Natural killer cell (primary cell): ENCODE measurements around the gene CARMIL3. TPM values are rescaled to one million over a fixed set of nuclear protein-coding genes. Genes with fewer than 3 reads are reported as not detected.
A peak's percentile ranks its signal among the peaks of the same experiment; 100 is the strongest.

Source experiments
- ATAC-seq, 3 donors: fragments of 150-1000 bp in 2 of 3; fragments of 200-7000 bp in 1 of 3; cut with Tn5 transposase; 1 replicate in 1 of 3; 2 replicates in 2 of 3; pipeline ENCODE4 v1.10.0; 2021; ENCODE audit warnings: mild to moderate bottlenecking in 2 of 3, moderate library complexity in 2 of 3
- DNase-seq, 2 donors: peaks; one replicate each; pipeline versions ENCODE4 v3.0.0 to v3.0.0-alpha.2; 2013 to 2021; ENCODE audit warnings: mixed read lengths in 1 of 2
- H3K27ac ChIP-seq: one replicate; pipeline ENCODE4 v1.5.1; 2013; ENCODE audit warnings: mild to moderate bottlenecking, low read length
- H3K27me3 ChIP-seq: one replicate; pipeline ENCODE4 v1.6.1; 2013; ENCODE audit warnings: low read length; ENCODE audit not compliant: control insufficient read depth, insufficient read depth
- H3K36me3 ChIP-seq: one replicate; pipeline ENCODE4 v1.6.1; 2013; ENCODE audit warnings: low read length; ENCODE audit not compliant: control insufficient read depth, insufficient read depth
- H3K4me1 ChIP-seq: one replicate; pipeline ENCODE4 v1.6.1; 2013; ENCODE audit warnings: low read length; ENCODE audit not compliant: control insufficient read depth, insufficient read depth
- H3K4me3 ChIP-seq: one replicate; pipeline ENCODE4 v1.5.1; 2013; ENCODE audit warnings: low read length
- H3K9me3 ChIP-seq: one replicate; pipeline ENCODE4 v1.6.1; 2013; ENCODE audit warnings: low read length; ENCODE audit not compliant: control insufficient read depth, insufficient read depth
- H3K27ac Mint-ChIP-seq, 2 donors: one replicate each; pipeline ENCODE4 v1.8.0; 2022; ENCODE audit warnings: mild to moderate bottlenecking in 2 of 2, mixed read lengths in 2 of 2, moderate library complexity in 1 of 2
- H3K27me3 Mint-ChIP-seq, 2 donors: one replicate each; pipeline ENCODE4 v1.8.0; 2022; ENCODE audit warnings: low read depth in 2 of 2, mixed read lengths in 2 of 2
- H3K36me3 Mint-ChIP-seq: one replicate; pipeline ENCODE4 v1.8.0; 2022; ENCODE audit warnings: mixed read lengths
- H3K4me1 Mint-ChIP-seq, 2 donors: one replicate each; pipeline ENCODE4 v1.8.0; 2022; ENCODE audit warnings: mixed read lengths in 2 of 2
- H3K4me3 Mint-ChIP-seq: one replicate; pipeline ENCODE4 v1.8.0; 2022; ENCODE audit warnings: mild to moderate bottlenecking, moderate library complexity, mixed read lengths
- H3K9me3 Mint-ChIP-seq, 2 donors: one replicate each; pipeline ENCODE4 v1.8.0; 2022; ENCODE audit warnings: mixed read lengths in 2 of 2
- CTCF ChIP-seq: fragments of 200-600 bp; IDR thresholded peaks from one replicate; pipeline ENCODE4 v1.8.0; 2022; ENCODE audit warnings: antibody characterized with exemption
- WGBS: methylation state at CpG from one replicate; pipeline ENCODE4 v1.1.7; 2013; ENCODE audit warnings: missing lambda C conversion rate; ENCODE audit not compliant: insufficient coverage; 5-methylcytosine and 5-hydroxymethylcytosine counted together
- intact Hi-C: fragments of 100-400 bp; cut with micrococcal nuclease; formaldehyde crosslinking; loops from one replicate; pipeline ENCODE4 v1.14.2; 2022
- total RNA-seq, 4 donors: library from RNA; stranded (reverse); fragments of 120-200 nt in 1 of 4; gene quantifications; one replicate each; pipeline versions ENCODE4 v1.2.3 to v1.2.4, GENCODE V29; 2013 to 2022

CARMIL3 gene
- total RNA-seq, 3 donors from 2014 or later (not counting 1 experiment from before 2014, with no cell fraction given), result 17.8 to 28.6 (median 18.6) TPM

GRCh38 chr14:24114532-24115421 is 63.0 kb downstream of the CARMIL3 start, which contains the start of the genes DCAF11 and NRL:
TSS of gene DCAF11 (plus strand) at chr14:24114777. CDS start at chr14:24115595, 818 bp downstream.
TSS of gene NRL (minus strand) at chr14:24114949. CDS start at chr14:24082848, 32,101 bp downstream.
- H3K9me3 ChIP-seq, result no peaks in the 10 kb centered on the region
- under 1% methylated on average over 55 of the region's 65 CpGs for WGBS
- H3K4me1 ChIP-seq, result peaks cover 24% of the 10 kb centered on the region
- no peaks in the 10 kb centered on the region for H3K9me3 Mint-ChIP-seq
- H3K27ac ChIP-seq, result peak within 1 kb of the TSS; percentile 100
- H3K27ac Mint-ChIP-seq, result peak within 1 kb of the TSS; percentile 96 to 99
- intact Hi-C loops, result loop anchor here (1.0 to 2.0 kb wide), 10 partner anchors 22 to 328 kb away; partner anchors contain the start of genes CARMIL3, CHMP4A, DHRS1 and EMC9
- H3K27me3 ChIP-seq, result no peaks in the 10 kb centered on the region
- peak within 1 kb of the TSS; percentile 99 for H3K4me3 Mint-ChIP-seq
- no peaks in the 10 kb centered on the region for H3K27me3 Mint-ChIP-seq
- H3K4me1 Mint-ChIP-seq, result peaks cover 22 to 27% of the 10 kb centered on the region in 2 donors
- no peak for TF ChIP-seq CTCF
- peaks cover 28% of the 10 kb centered on the region for H3K36me3 ChIP-seq
- peak within 1 kb of the TSS; percentile 62 for H3K4me3 ChIP-seq
- H3K36me3 Mint-ChIP-seq, result peaks cover 6% of the 10 kb centered on the region
- ATAC-seq (peak; percentile 81 to 94 (median 83)), DNase-seq (peak; percentile 99)

- intact Hi-C loops, result loop anchor here (1.0 to 2.0 kb wide), 4 partner anchors 63 to 327 kb away; partner anchors contain the start of genes CARMIL3, DHRS1, IPO4 and NOP9
- peak overlapping the region; percentile 100 for H3K27ac ChIP-seq
- no peaks in the 10 kb centered on the region for H3K27me3 ChIP-seq
- TF ChIP-seq CTCF, result no peak
- H3K4me3 ChIP-seq, result peak overlapping the region; percentile 62
- Mint-ChIP-seq H3K27me3 (no peaks in the 10 kb centered on the region), H3K4me3 (peak overlapping the region; percentile 99), H3K27ac (peak overlapping the region; percentile 96 to 99), H3K4me1 (peaks cover 22 to 27% of the 10 kb centered on the region in 2 donors), H3K36me3 (peaks cover 6% of the 10 kb centered on the region), H3K9me3 (no peaks in the 10 kb centered on the region)
- peaks cover 24% of the 10 kb centered on the region for H3K4me1 ChIP-seq
- peaks cover 32% of the 10 kb centered on the region for H3K36me3 ChIP-seq
- no peaks in the 10 kb centered on the region for H3K9me3 ChIP-seq
- 3% methylated on average over 14 of the region's 14 CpGs for WGBS
- ATAC-seq (no peak), DNase-seq (no peak)
Measured at GRCh38 chr14:24115422-24116127, 63.8 kb downstream of the CARMIL3 start.

- Histone ChIP-seq H3K27ac (no peak overlapping the region), H3K4me3 (peak overlapping the region; percentile 62), H3K4me1 (peaks cover 24% of the 10 kb centered on the region), H3K9me3 (no peaks in the 10 kb centered on the region), H3K27me3 (no peaks in the 10 kb centered on the region), H3K36me3 (peaks cover 39% of the 10 kb centered on the region)
- no peaks in the 10 kb centered on the region for H3K9me3 Mint-ChIP-seq
- WGBS, result 66% methylated on average over 6 of the region's 6 CpGs
- H3K27ac Mint-ChIP-seq, result peak overlapping the region; percentile 96 to 99
- DNase-seq (no peak), ATAC-seq (no peak)
- intact Hi-C loops, result no loop called here
- H3K4me3 Mint-ChIP-seq, result peak overlapping the region; percentile 99
- peaks cover 22 to 27% of the 10 kb centered on the region in 2 donors for H3K4me1 Mint-ChIP-seq
- H3K27me3 Mint-ChIP-seq, result no peaks in the 10 kb centered on the region
- no peak for TF ChIP-seq CTCF
- H3K36me3 Mint-ChIP-seq, result peaks cover 6% of the 10 kb centered on the region
Measured at GRCh38 chr14:24116128-24116814, 64.5 kb downstream of the CARMIL3 start.
